HL-60 (cell line): Measurements from ENCODE around the gene ZFAND2B.

ENCODE experiments used
- POLR2AphosphoS5 ChIP-seq: IDR thresholded peaks from 2 replicates; pipeline ENCODE4 v1.6.1; 2012; ENCODE audit warnings: low read depth
- TF ChIP-seq, protein P1 (sequence below): IDR thresholded peaks from one replicate; pipeline ENCODE4 v1.5.1; 2011; ENCODE audit warnings: low read length, control low read depth, inconsistent platforms; ENCODE audit not compliant: insufficient read depth

DNA sequence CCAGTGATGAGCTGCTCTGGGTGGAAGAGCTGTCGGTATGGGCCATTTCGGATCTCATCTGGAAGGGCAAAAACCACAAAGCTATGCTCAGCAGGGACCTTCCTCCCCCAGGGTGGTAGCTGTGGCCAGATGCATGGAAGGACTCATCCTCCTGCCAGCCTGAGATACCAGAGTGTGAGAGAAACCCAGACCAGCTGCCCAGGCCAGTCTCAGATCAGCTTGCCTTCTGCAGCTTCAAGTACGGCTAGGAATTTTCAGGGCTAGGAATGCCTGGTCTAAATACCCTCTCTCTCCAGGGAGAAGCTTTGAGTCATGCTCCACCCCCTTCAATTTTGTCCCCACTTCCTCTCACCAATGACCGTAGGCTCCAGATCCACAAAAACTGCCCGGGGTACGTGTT lies 45.1 kb downstream of the ZFAND2B start:
- TF ChIP-seq, protein P1, sequence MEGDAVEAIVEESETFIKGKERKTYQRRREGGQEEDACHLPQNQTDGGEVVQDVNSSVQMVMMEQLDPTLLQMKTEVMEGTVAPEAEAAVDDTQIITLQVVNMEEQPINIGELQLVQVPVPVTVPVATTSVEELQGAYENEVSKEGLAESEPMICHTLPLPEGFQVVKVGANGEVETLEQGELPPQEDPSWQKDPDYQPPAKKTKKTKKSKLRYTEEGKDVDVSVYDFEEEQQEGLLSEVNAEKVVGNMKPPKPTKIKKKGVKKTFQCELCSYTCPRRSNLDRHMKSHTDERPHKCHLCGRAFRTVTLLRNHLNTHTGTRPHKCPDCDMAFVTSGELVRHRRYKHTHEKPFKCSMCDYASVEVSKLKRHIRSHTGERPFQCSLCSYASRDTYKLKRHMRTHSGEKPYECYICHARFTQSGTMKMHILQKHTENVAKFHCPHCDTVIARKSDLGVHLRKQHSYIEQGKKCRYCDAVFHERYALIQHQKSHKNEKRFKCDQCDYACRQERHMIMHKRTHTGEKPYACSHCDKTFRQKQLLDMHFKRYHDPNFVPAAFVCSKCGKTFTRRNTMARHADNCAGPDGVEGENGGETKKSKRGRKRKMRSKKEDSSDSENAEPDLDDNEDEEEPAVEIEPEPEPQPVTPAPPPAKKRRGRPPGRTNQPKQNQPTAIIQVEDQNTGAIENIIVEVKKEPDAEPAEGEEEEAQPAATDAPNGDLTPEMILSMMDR = no peak
- no peak for TF ChIP-seq POLR2AphosphoS5
